ENCODE data around the gene C22orf15.

C22orf15 gene

GRCh38 chr22:23743303-23743705 lies 19.5 kb upstream of the C22orf15 start:
- DNase-seq (ENCODE audit: low read depth): no peak
- TF ChIP-seq CTCF (IDR thresholded peaks at IDR 0.05; ENCODE audit: control insufficient read depth, insufficient read depth, low read depth, low read length, missing control alignments): no peak
- H3K4me3 ChIP-seq (ENCODE audit: control insufficient read depth, low read depth, low read length): no peak overlapping the region

- no peak for TF ChIP-seq CTCF (IDR thresholded peaks at IDR 0.05; ENCODE audit: control insufficient read depth, insufficient read depth, low read depth, low read length, missing control alignments)
- DNase-seq (ENCODE audit: low read depth): no peak
- no peak overlapping the region for H3K4me3 ChIP-seq (ENCODE audit: control insufficient read depth, low read depth, low read length)
Observed at GRCh38 chr22:23744001-23744400, 18.8 kb upstream of the C22orf15 start.

GRCh38 chr22:23744485-23744884 lies 18.3 kb upstream of the C22orf15 start:
- no peak overlapping the region for H3K4me3 ChIP-seq (ENCODE audit: control insufficient read depth, low read depth, low read length)
- DNase-seq (ENCODE audit: low read depth): no peak
- no peak for TF ChIP-seq CTCF (IDR thresholded peaks at IDR 0.05; ENCODE audit: control insufficient read depth, insufficient read depth, low read depth, low read length, missing control alignments)

GRCh38 chr22:23745791-23746190 lies 17.0 kb upstream of the C22orf15 start:
- no peak for DNase-seq (ENCODE audit: low read depth)
- H3K4me3 ChIP-seq (ENCODE audit: control insufficient read depth, low read depth, low read length): no peak overlapping the region
- no peak for TF ChIP-seq CTCF (IDR thresholded peaks at IDR 0.05; ENCODE audit: control insufficient read depth, insufficient read depth, low read depth, low read length, missing control alignments)

GRCh38 chr22:23749841-23750301 lies 12.9 kb upstream of the C22orf15 start:
- DNase-seq (ENCODE audit: low read depth): no peak
- peak overlapping the region; percentile 83 for H3K4me3 ChIP-seq (ENCODE audit: control insufficient read depth, low read depth, low read length)
- no peak for TF ChIP-seq CTCF (IDR thresholded peaks at IDR 0.05; ENCODE audit: control insufficient read depth, insufficient read depth, low read depth, low read length, missing control alignments)

- peak overlapping the region; percentile 83 for H3K4me3 ChIP-seq (ENCODE audit: control insufficient read depth, low read depth, low read length)
- no peak for DNase-seq (ENCODE audit: low read depth)
- no peak for TF ChIP-seq CTCF (IDR thresholded peaks at IDR 0.05; ENCODE audit: control insufficient read depth, insufficient read depth, low read depth, low read length, missing control alignments)
Observed at GRCh38 chr22:23750367-23750713, 12.4 kb upstream of the C22orf15 start.

All from AG09309 (cell line).